Endothelial cell of hepatic sinusoid (primary cell): ENCODE measurements around the gene NKIRAS2.

Experiments
- in situ Hi-C: cut with HindIII; loops from 2 replicates; pipeline ENCODE4 v1.10.0; 2017; ENCODE audit warnings: low sequenced_read_pairs

NKIRAS2 gene

GRCh38 chr17:42019509-42020404, at the start of gene NKIRAS2:
Gene NKIRAS2, plus strand, starts transcription at chr17:42020090. Its CDS starts 1,488 bp downstream, at chr17:42021578.
- in situ Hi-C loops = no loop called here

- in situ Hi-C loops = loop anchor here (10.0 kb wide), 1 partner anchor 154 kb away; the partner anchor contains the start of genes HSPB9 and KAT2A
Measured at GRCh38 chr17:41970901-41971331, 49.0 kb upstream of the NKIRAS2 start.

GRCh38 chr17:41971721-41972523, 48.0 kb upstream of the NKIRAS2 start:
- in situ Hi-C loops = loop anchor here (10.0 kb wide), 1 partner anchor 153 kb away; the partner anchor contains the start of genes HSPB9 and KAT2A

GRCh38 chr17:41972571-41973407, 47.1 kb upstream of the NKIRAS2 start:
- in situ Hi-C loops = loop anchor here (10.0 kb wide), 1 partner anchor 152 kb away; the partner anchor contains the start of genes HSPB9 and KAT2A

- in situ Hi-C loops = loop anchor here (10.0 kb wide), 1 partner anchor 151 kb away; the partner anchor contains the start of genes HSPB9 and KAT2A
Measured at GRCh38 chr17:41973408-41973811, 46.5 kb upstream of the NKIRAS2 start.

GRCh38 chr17:41974031-41974430, 45.9 kb upstream of the NKIRAS2 start:
- in situ Hi-C loops = loop anchor here (10.0 kb wide), 1 partner anchor 151 kb away; the partner anchor contains the start of genes HSPB9 and KAT2A

- in situ Hi-C loops = loop anchor here (10.0 kb wide), 1 partner anchor 150 kb away; the partner anchor contains the start of genes HSPB9 and KAT2A
Measured at GRCh38 chr17:41974658-41975057, 45.2 kb upstream of the NKIRAS2 start.

- in situ Hi-C loops = loop anchor here (10.0 kb wide), 1 partner anchor 149 kb away; the partner anchor contains the start of genes HSPB9 and KAT2A
Measured at GRCh38 chr17:41975099-41976083, 44.5 kb upstream of the NKIRAS2 start.

- in situ Hi-C loops = loop anchor here (10.0 kb wide), 1 partner anchor 149 kb away; the partner anchor contains the start of genes HSPB9 and KAT2A
Measured at GRCh38 chr17:41976142-41976768, 43.6 kb upstream of the NKIRAS2 start.

- in situ Hi-C loops = loop anchor here (10.0 kb wide), 1 partner anchor 147 kb away; the partner anchor contains the start of genes HSPB9 and KAT2A
Measured at GRCh38 chr17:41977991-41978390, 41.9 kb upstream of the NKIRAS2 start.

- in situ Hi-C loops = loop anchor here (5.0 kb wide), 1 partner anchor 90 kb away; no protein-coding TSS in a partner anchor
Measured at GRCh38 chr17:41982026-41982760, 37.7 kb upstream of the NKIRAS2 start.

GRCh38 chr17:41984454-41984853, 35.4 kb upstream of the NKIRAS2 start:
- in situ Hi-C loops = loop anchor here (5.0 kb wide), 1 partner anchor 92 kb away; no protein-coding TSS in a partner anchor

GRCh38 chr17:41985919-41986318, 34.0 kb upstream of the NKIRAS2 start:
- in situ Hi-C loops = no loop called here

- in situ Hi-C loops = no loop called here
Measured at GRCh38 chr17:41986634-41987033, 33.3 kb upstream of the NKIRAS2 start.

- in situ Hi-C loops = no loop called here
Measured at GRCh38 chr17:41987642-41988041, 32.2 kb upstream of the NKIRAS2 start.

- in situ Hi-C loops = no loop called here
Measured at GRCh38 chr17:41988418-41988817, 31.5 kb upstream of the NKIRAS2 start.

GRCh38 chr17:41989702-41990419, 30.0 kb upstream of the NKIRAS2 start:
- in situ Hi-C loops = no loop called here
